H9 (cell line): ENCODE measurements around the gene DLEC1. TPM values are rescaled to one million over a fixed set of nuclear protein-coding genes. Genes with fewer than 3 reads are reported as not detected.

ENCODE experiments used
- DNase-seq: peaks from one replicate; pipeline ENCODE4 v3.0.0-alpha.2; 2017
- H2AFZ ChIP-seq: one replicate; pipeline ENCODE4 v1.6.1; 2013; ENCODE audit warnings: mild to moderate bottlenecking, low read length, control low read depth, moderate library complexity
- H2AK5ac ChIP-seq: 2 replicates; pipeline ENCODE4 v1.6.1; 2013; ENCODE audit warnings: low read length, control low read depth, mixed read lengths; ENCODE audit not compliant: insufficient read length
- H2BK120ac ChIP-seq: one replicate; pipeline ENCODE4 v1.6.1; 2013; ENCODE audit warnings: low read depth, mild to moderate bottlenecking, low read length, control low read depth, inconsistent platforms; ENCODE audit not compliant: poor library complexity, severe bottlenecking
- H2BK12ac ChIP-seq: 2 replicates; pipeline ENCODE4 v1.6.1; 2013; ENCODE audit warnings: low read length, control low read depth, mixed read lengths, low read depth; ENCODE audit not compliant: insufficient read length
- H2BK15ac ChIP-seq: 2 replicates; pipeline ENCODE4 v1.6.1; 2013; ENCODE audit warnings: low read depth, low read length, control low read depth
- H2BK20ac ChIP-seq: one replicate; pipeline ENCODE4 v1.6.1; 2013; ENCODE audit warnings: low read depth, mild to moderate bottlenecking, low read length, control low read depth, inconsistent platforms; ENCODE audit not compliant: poor library complexity, severe bottlenecking
- H2BK5ac ChIP-seq: 2 replicates; pipeline ENCODE4 v1.6.1; 2013; ENCODE audit warnings: low read length, control low read depth, mixed read lengths; ENCODE audit not compliant: insufficient read length
- H3K14ac ChIP-seq: 2 replicates; pipeline ENCODE4 v1.6.1; 2013; ENCODE audit warnings: low read length, control low read depth; ENCODE audit not compliant: insufficient read depth
- H3K18ac ChIP-seq: 2 replicates; pipeline ENCODE4 v1.6.1; 2013; ENCODE audit warnings: low read depth, mild to moderate bottlenecking, mixed read lengths, low read length, control low read depth; ENCODE audit not compliant: insufficient read length
- H3K23ac ChIP-seq: 2 replicates; pipeline ENCODE4 v1.6.1; 2013; ENCODE audit warnings: low read length, control low read depth, mixed read lengths, low read depth; ENCODE audit not compliant: insufficient read length
- H3K23me2 ChIP-seq: 2 replicates; pipeline ENCODE4 v1.6.1; 2013; ENCODE audit warnings: low read depth, mild to moderate bottlenecking, mixed read lengths, low read length, control low read depth; ENCODE audit not compliant: insufficient read length, poor library complexity, severe bottlenecking
- H3K27ac ChIP-seq: 2 replicates; pipeline ENCODE4 v1.5.1; 2013; ENCODE audit warnings: low read length, control low read depth, mixed read lengths, low read depth; ENCODE audit not compliant: insufficient read length
- H3K27me3 ChIP-seq: 2 replicates; pipeline ENCODE4 v1.6.1; 2013; ENCODE audit warnings: low read length, control low read depth, inconsistent platforms; ENCODE audit not compliant: insufficient read depth
- H3K4ac ChIP-seq: 2 replicates; pipeline ENCODE4 v1.6.1; 2013; ENCODE audit warnings: low read depth, mild to moderate bottlenecking, control low read depth, inconsistent platforms, low read length, moderate library complexity
- H3K4me1 ChIP-seq: 2 replicates; pipeline ENCODE4 v1.6.1; 2013; ENCODE audit warnings: low read length, control low read depth, inconsistent platforms; ENCODE audit not compliant: insufficient read depth
- H3K4me2 ChIP-seq: 2 replicates; pipeline ENCODE4 v1.6.1; 2013; ENCODE audit warnings: low read length, control low read depth, mixed read lengths; ENCODE audit not compliant: insufficient read length, insufficient read depth
- H3K56ac ChIP-seq: 2 replicates; pipeline ENCODE4 v1.6.1; 2013; ENCODE audit warnings: low read depth, mild to moderate bottlenecking, mixed read lengths, low read length, control low read depth; ENCODE audit not compliant: insufficient read length
- H3K79me1 ChIP-seq: 2 replicates; pipeline ENCODE4 v1.6.1; 2013; ENCODE audit warnings: low read depth, mild to moderate bottlenecking, moderate library complexity, low read length, control low read depth, inconsistent platforms; ENCODE audit not compliant: insufficient read depth, poor library complexity, severe bottlenecking
- H3K79me2 ChIP-seq: 2 replicates; pipeline ENCODE4 v1.6.1; 2013; ENCODE audit warnings: low read length, control low read depth, inconsistent platforms; ENCODE audit not compliant: insufficient read depth
- H3K9ac ChIP-seq: 2 replicates; pipeline ENCODE4 v1.6.1; 2013; ENCODE audit warnings: low read length, control low read depth, mixed read lengths; ENCODE audit not compliant: insufficient read length; ENCODE audit errors: extremely low read depth
- H3K9me3 ChIP-seq: one replicate; pipeline ENCODE4 v1.6.1; 2013; ENCODE audit warnings: low read depth, low read length, inconsistent platforms; ENCODE audit not compliant: control insufficient read depth
- H3T11ph ChIP-seq: one replicate; pipeline ENCODE4 v1.6.1; 2013; ENCODE audit warnings: mild to moderate bottlenecking, low read length, control low read depth, inconsistent platforms
- H4K20me1 ChIP-seq: one replicate; pipeline ENCODE4 v1.6.1; 2013; ENCODE audit not compliant: control insufficient read depth, insufficient read length, insufficient read depth
- H4K5ac ChIP-seq: 2 replicates; pipeline ENCODE4 v1.6.1; 2013; ENCODE audit warnings: low read depth, mild to moderate bottlenecking, mixed read lengths, low read length, control low read depth; ENCODE audit not compliant: insufficient read length
- H4K8ac ChIP-seq: replicated peaks from 2 replicates; pipeline ENCODE4 v1.6.1; 2013; ENCODE audit warnings: low read length, control low read depth, mixed read lengths, low read depth; ENCODE audit not compliant: insufficient read length
- H4K91ac ChIP-seq: 2 replicates; pipeline ENCODE4 v1.6.1; 2013; ENCODE audit warnings: low read depth, mild to moderate bottlenecking, moderate library complexity, mixed read lengths, low read length, control low read depth; ENCODE audit not compliant: insufficient read length
- H3K27ac Mint-ChIP-seq, 3 experiments: 2 replicates in 2 of 3; 3 replicates in 1 of 3; pipeline ENCODE4 v1.8.0; 2020 to 2021; ENCODE audit warnings: mixed read lengths in 3 of 3, mild to moderate bottlenecking in 1 of 3, moderate library complexity in 1 of 3
- H3K27me3 Mint-ChIP-seq: 2 replicates; pipeline ENCODE4 v1.8.0; 2021; ENCODE audit warnings: low read depth, mild to moderate bottlenecking, moderate library complexity, mixed read lengths
- H3K36me3 Mint-ChIP-seq, 3 experiments: 2 replicates in 2 of 3; 3 replicates in 1 of 3; pipeline ENCODE4 v1.8.0; 2020 to 2021; ENCODE audit warnings: low read depth in 3 of 3, mixed read lengths in 3 of 3; ENCODE audit not compliant: insufficient read depth in 1 of 3
- H3K4me1 Mint-ChIP-seq, 2 experiments: 2 replicates each; pipeline ENCODE4 v1.8.0; 2020; ENCODE audit warnings: mixed read lengths in 2 of 2
- H3K4me3 Mint-ChIP-seq, 2 experiments: 2 replicates in 1 of 2; 3 replicates in 1 of 2; pipeline ENCODE4 v1.8.0; 2020 to 2021; ENCODE audit warnings: mild to moderate bottlenecking in 2 of 2, mixed read lengths in 2 of 2, moderate library complexity in 1 of 2
- H3K9me3 Mint-ChIP-seq, 2 experiments: 2 replicates in 1 of 2; 3 replicates in 1 of 2; pipeline ENCODE4 v1.8.0; 2020; ENCODE audit warnings: mild to moderate bottlenecking in 2 of 2, mixed read lengths in 2 of 2, moderate library complexity in 1 of 2
- CTCF ChIP-seq: fragments of 200-600 bp; sonication (generic); conservative IDR thresholded peaks from 3 replicates; pipeline ENCODE4 v1.8.0; 2021; ENCODE audit warnings: antibody characterized with exemption, mild to moderate bottlenecking
- WGBS: extraction: QIAGEN DNeasy Blood & Tissue Kit; methylation state at CpG from one replicate; pipeline ENCODE4 v1.1.7; 2013; ENCODE audit warnings: missing lambda C conversion rate, low lambda C conversion rate, mixed read lengths; ENCODE audit not compliant: insufficient read length; ENCODE audit errors: extremely low coverage; 5-methylcytosine and 5-hydroxymethylcytosine counted together
- total RNA-seq: library from RNA; stranded (reverse); gene quantifications from 2 replicates; pipeline ENCODE4 v1.2.1, GENCODE V29; 2021

The DLEC1 gene
- total RNA-seq, 1 experiment from 2014 or later: 2.1 TPM

- peak; percentile 100 for DNase-seq
- Mint-ChIP-seq H3K27ac (peak within 1 kb of the TSS; percentile 84 to 96 (median 89)), H3K27me3 (no peaks in the 10 kb centered on the region; the same call in 1 of the 2 replicates), H3K4me1 (peaks cover 37 to 42% of the 10 kb centered on the region in 2 experiments), H3K36me3 (peaks cover 26 to 49% (median 28%) of the 10 kb centered on the region in 3 experiments), H3K4me3 (peak within 1 kb of the TSS; percentile 91 to 92), H3K9me3 (no peaks in the 10 kb centered on the region; a peak in 1 of 5 replicates)
- Histone ChIP-seq H3K27ac (no peak within 1 kb of the TSS), H3K4me1 (peaks cover 8% of the 10 kb centered on the region; the same call in 1 of the 2 replicates), H4K91ac (no peak within 1 kb of the TSS), H2BK12ac (no peak within 1 kb of the TSS), H2AFZ (no peak within 1 kb of the TSS), H3K9ac (peak within 1 kb of the TSS; percentile 80), H3K4me2 (peak within 1 kb of the TSS; percentile 80), H4K5ac (no peak within 1 kb of the TSS), H3K4ac (no peak within 1 kb of the TSS), H3K79me2 (no peaks in the 10 kb centered on the region), H3K27me3 (no peaks in the 10 kb centered on the region), H4K20me1 (no peaks in the 10 kb centered on the region), H2AK5ac (no peak within 1 kb of the TSS), H3T11ph (no peak within 1 kb of the TSS), H2BK120ac (no peak within 1 kb of the TSS), H3K23me2 (peaks cover 18% of the 10 kb centered on the region), H4K8ac (no peak within 1 kb of the TSS), H2BK5ac (no peak within 1 kb of the TSS), H2BK15ac (no peak within 1 kb of the TSS), H3K23ac (no peak within 1 kb of the TSS), H3K56ac (no peak within 1 kb of the TSS), H3K18ac (no peak within 1 kb of the TSS), H3K9me3 (no peaks in the 10 kb centered on the region), H3K79me1 (no peaks in the 10 kb centered on the region), H3K14ac (peak within 1 kb of the TSS; percentile 40; the same call in 1 of the 2 replicates), H2BK20ac (no peak within 1 kb of the TSS)
- TF ChIP-seq CTCF: no peak
- WGBS: no CpG with 5 or more reads among the region's 66 CpGs
Measured at GRCh38 chr3:38136777-38137614, 98.0 kb downstream of the DLEC1 start, which contains the start of gene ACAA1. TSS of gene ACAA1 (minus strand) at chr3:38137127. CDS start at chr3:38137035, 92 bp downstream.
